Measurements from ENCODE around the gene HUWE1. TPM values are rescaled to one million over a fixed set of nuclear protein-coding genes. Genes with fewer than 3 reads are reported as not detected.

HUWE1 gene
- total and polyA plus RNA-seq, 2 experiments from 2014 or later, result 61.2 to 225 TPM

- TF ChIP-seq CTCF (conservative IDR thresholded peaks at IDR 0.05; ENCODE audit: low read depth in 2 of 2) (no peak), REST (IDR thresholded peaks at IDR 0.05; ENCODE audit: unreplicated experiment) (no peak), STAT1 (IDR thresholded peaks at IDR 0.05; ENCODE audit: unreplicated experiment) (no peak), ETS1 (IDR thresholded peaks at IDR 0.05) (no peak), JUNB (IDR thresholded peaks at IDR 0.05; ENCODE audit: unreplicated experiment) (no peak)
These were observed 8.1 kb upstream of the HUWE1 start (continued) for GRCh38 chrX:53694642-53695041.

GRCh38 chrX:53688300-53688699, 1.8 kb upstream of the HUWE1 start:
- H3K27me3 ChIP-seq (ENCODE audit: insufficient read depth), result no peaks in the 10 kb centered on the region
- H3K79me2 ChIP-seq (replicated peaks; ENCODE audit: insufficient read depth), result peaks cover 14% of the 10 kb centered on the region
- H3K9me3 Mint-ChIP-seq, result no peaks in the 10 kb centered on the region
- H3K4me1 Mint-ChIP-seq, result peaks cover 4% of the 10 kb centered on the region; the same call in 1 of the 3 replicates
- no peak overlapping the region for H3K4me3 Mint-ChIP-seq
- H3K36me3 ChIP-seq (ENCODE audit: insufficient read depth), result no peaks in the 10 kb centered on the region
- no peaks in the 10 kb centered on the region; the same call in 2 of the 3 replicates for H3K36me3 Mint-ChIP-seq (ENCODE audit: low read depth)
- no peaks in the 10 kb centered on the region for H3K9me2 ChIP-seq (ENCODE audit: insufficient read depth)
- H4K20me1 ChIP-seq (replicated peaks; ENCODE audit: insufficient read depth), result no peaks in the 10 kb centered on the region
- peaks cover 11% of the 10 kb centered on the region for H3K27me3 Mint-ChIP-seq (ENCODE audit: insufficient read depth, low read depth, poor library complexity)
- H2AFZ ChIP-seq, result no peak overlapping the region
- H3K27ac ChIP-seq (ENCODE audit: low read depth), result no peak overlapping the region
- H3F3A ChIP-seq (replicated peaks; ENCODE audit: low read depth), result no peaks in the 10 kb centered on the region
- no peak overlapping the region for H3K4me2 ChIP-seq
- no peak for DNase-seq (ENCODE audit: low spot score)
- ATAC-seq, result no peak
- H3K4me1 ChIP-seq (ENCODE audit: insufficient read depth), result no peaks in the 10 kb centered on the region
- H3K27ac Mint-ChIP-seq, result no peak overlapping the region
- no peak overlapping the region for H3K4me3 ChIP-seq
- TF ChIP-seq EZH2 (IDR thresholded peaks at IDR 0.05; ENCODE audit: low read depth, unreplicated experiment), result no peak
- TF ChIP-seq JUNB (IDR thresholded peaks at IDR 0.05; ENCODE audit: unreplicated experiment), result no peak
- no peak for TF ChIP-seq CREB1 (CRISPR knock-in tag; IDR thresholded peaks at IDR 0.05; ENCODE audit: low read depth)
- no peak for TF ChIP-seq ETS1 (IDR thresholded peaks at IDR 0.05)
- no peak for TF ChIP-seq ZNF331 (CRISPR knock-in tag; IDR thresholded peaks at IDR 0.05; ENCODE audit: low read depth)
- TF ChIP-seq EZH2phosphoT487 (IDR thresholded peaks at IDR 0.05; ENCODE audit: unreplicated experiment), result no peak
- TF ChIP-seq REST (IDR thresholded peaks at IDR 0.05; ENCODE audit: unreplicated experiment), result no peak

Data from GM23338 (cell line).